Activated naive CD4-positive, alpha-beta T cell treated with anti-CD3 and anti-CD28 coated beads for 36 hours (primary cell): ENCODE results near the gene OTOP2. TPM values are rescaled to one million over a fixed set of nuclear protein-coding genes. Genes with fewer than 3 reads are reported as not detected.
"Not testable (repeated sequence)": the region's sequence is repeated elsewhere in the genome, so short reads cannot be mapped to it uniquely, and the experiment has no call there.

Experiments used
- CTCF ChIA-PET: fragments of 350-600 bp; sonication (Branson Sonifier 250); formaldehyde crosslinking; loops from one replicate; lab custom pipeline; 2021; ENCODE audit warnings: antibody characterized with exemption; lab: Charles Lee
- DNase-seq: peaks from one replicate; pipeline ENCODE4 v3.0.0-alpha.2; 2020
- H3K27ac Mint-ChIP-seq: one replicate; pipeline ENCODE4 v1.8.0; 2021; ENCODE audit warnings: mild to moderate bottlenecking, mixed read lengths
- H3K27me3 Mint-ChIP-seq: one replicate; pipeline ENCODE4 v1.8.0; 2021; ENCODE audit warnings: low read depth, mixed read lengths
- H3K36me3 Mint-ChIP-seq: one replicate; pipeline ENCODE4 v1.8.0; 2021; ENCODE audit warnings: low read depth, mixed read lengths
- H3K4me1 Mint-ChIP-seq: one replicate; pipeline ENCODE4 v1.8.0; 2021; ENCODE audit warnings: low read depth, mixed read lengths
- H3K4me3 Mint-ChIP-seq: one replicate; pipeline ENCODE4 v1.8.0; 2021; ENCODE audit warnings: mild to moderate bottlenecking, moderate library complexity, mixed read lengths
- H3K9me3 Mint-ChIP-seq: one replicate; pipeline ENCODE4 v1.8.0; 2021; ENCODE audit warnings: mixed read lengths
- intact Hi-C: fragments of 100-400 bp; cut with micrococcal nuclease; formaldehyde crosslinking; loops from one replicate; pipeline ENCODE4 v1.15.1; 2023
- total RNA-seq, 2 experiments: library from RNA; stranded (reverse); gene quantifications; one replicate each; pipeline ENCODE4 v1.2.3, GENCODE V29; 2021

OTOP2 gene
- total RNA-seq, 2 experiments from 2014 or later = not detected

- Mint-ChIP-seq H3K4me1 (no peaks in the 10 kb centered on the region), H3K36me3 (no peaks in the 10 kb centered on the region), H3K9me3 (no peaks in the 10 kb centered on the region), H3K27ac (no peak overlapping the region), H3K4me3 (no peak overlapping the region), H3K27me3 (no peaks in the 10 kb centered on the region)
- CTCF ChIA-PET = no interaction called here
- DNase-seq = no peak
- intact Hi-C loops = no loop called here
These were observed 19.2 kb upstream of the OTOP2 start for GRCh38 chr17:74904687-74905409.

GRCh38 chr17:74906214-74906793 lies 17.8 kb upstream of the OTOP2 start:
- H3K4me1 Mint-ChIP-seq, intact Hi-C loops, H3K36me3 Mint-ChIP-seq, DNase-seq, H3K27ac Mint-ChIP-seq, H3K9me3 Mint-ChIP-seq, H3K27me3 Mint-ChIP-seq, H3K4me3 Mint-ChIP-seq: not testable (repeated sequence)
- CTCF ChIA-PET = interaction anchor here (1.3 kb wide), 2 partner anchors 46 to 54 kb away, joined by 5 to 6 read pairs; no protein-coding TSS in a partner anchor

- Mint-ChIP-seq H3K4me3 (no peak overlapping the region), H3K36me3 (no peaks in the 10 kb centered on the region), H3K27ac (no peak overlapping the region), H3K4me1 (no peaks in the 10 kb centered on the region), H3K27me3 (no peaks in the 10 kb centered on the region), H3K9me3 (no peaks in the 10 kb centered on the region)
- CTCF ChIA-PET = interaction anchor here (0.6 to 1.3 kb wide), 2 partner anchors 54 to 110 kb away, joined by 4 to 6 read pairs; no protein-coding TSS in a partner anchor
- intact Hi-C loops = no loop called here
- no peak for DNase-seq
These were observed 17.1 kb upstream of the OTOP2 start for GRCh38 chr17:74907012-74907411.

- H3K27me3 Mint-ChIP-seq, DNase-seq, H3K36me3 Mint-ChIP-seq, H3K4me1 Mint-ChIP-seq, H3K27ac Mint-ChIP-seq, CTCF ChIA-PET, intact Hi-C loops, H3K4me3 Mint-ChIP-seq, H3K9me3 Mint-ChIP-seq: not testable (repeated sequence)
These were observed 15.0 kb upstream of the OTOP2 start for GRCh38 chr17:74909097-74909496.

- H3K27me3 Mint-ChIP-seq, H3K27ac Mint-ChIP-seq, H3K4me1 Mint-ChIP-seq, DNase-seq, CTCF ChIA-PET, H3K4me3 Mint-ChIP-seq, intact Hi-C loops, H3K9me3 Mint-ChIP-seq, H3K36me3 Mint-ChIP-seq: not testable (repeated sequence)
These were observed 12.7 kb upstream of the OTOP2 start for GRCh38 chr17:74911423-74911822.

- H3K27ac Mint-ChIP-seq = no peak overlapping the region
- H3K4me3 Mint-ChIP-seq = no peak overlapping the region
- H3K9me3 Mint-ChIP-seq = no peaks in the 10 kb centered on the region
- peaks cover 8% of the 10 kb centered on the region for H3K27me3 Mint-ChIP-seq
- CTCF ChIA-PET = interaction anchor here (0.6 kb wide), 1 partner anchor 141 kb away, joined by 3 read pairs; no protein-coding TSS in a partner anchor
- intact Hi-C loops = no loop called here
- no peaks in the 10 kb centered on the region for H3K36me3 Mint-ChIP-seq
- no peak for DNase-seq
- no peaks in the 10 kb centered on the region for H3K4me1 Mint-ChIP-seq
These were observed 7.8 kb upstream of the OTOP2 start for GRCh38 chr17:74916136-74916850.

- Mint-ChIP-seq H3K9me3 (no peaks in the 10 kb centered on the region), H3K4me1 (no peaks in the 10 kb centered on the region), H3K36me3 (no peaks in the 10 kb centered on the region), H3K27me3 (peaks cover 12% of the 10 kb centered on the region), H3K27ac (no peak overlapping the region), H3K4me3 (no peak overlapping the region)
- no peak for DNase-seq
- CTCF ChIA-PET = interaction anchor here (0.6 kb wide), 1 partner anchor 140 kb away, joined by 3 read pairs; no protein-coding TSS in a partner anchor
- intact Hi-C loops = no loop called here
These were observed 7.2 kb upstream of the OTOP2 start for GRCh38 chr17:74916851-74917199.

- CTCF ChIA-PET = no interaction called here
These were observed 6.6 kb upstream of the OTOP2 start for GRCh38 chr17:74917430-74917829.

GRCh38 chr17:74918906-74919305 lies 5.2 kb upstream of the OTOP2 start:
- CTCF ChIA-PET = interaction anchor here (0.9 to 2.3 kb wide), 2 partner anchors 40 to 42 kb away, joined by 7 to 21 read pairs; no protein-coding TSS in a partner anchor
- no peak overlapping the region for H3K4me3 Mint-ChIP-seq
- no peak overlapping the region for H3K27ac Mint-ChIP-seq
- peaks cover 24% of the 10 kb centered on the region for H3K27me3 Mint-ChIP-seq
- DNase-seq = no peak
- no peaks in the 10 kb centered on the region for H3K9me3 Mint-ChIP-seq
- intact Hi-C loops = no loop called here
- H3K4me1 Mint-ChIP-seq = peaks cover 5% of the 10 kb centered on the region
- no peaks in the 10 kb centered on the region for H3K36me3 Mint-ChIP-seq

More at GRCh38 chr17:74917430-74917829, 6.6 kb upstream of the OTOP2 start:
- H3K36me3 Mint-ChIP-seq = no peaks in the 10 kb centered on the region
- intact Hi-C loops = no loop called here
- peaks cover under 1% of the 10 kb centered on the region for H3K4me1 Mint-ChIP-seq
- H3K9me3 Mint-ChIP-seq = no peaks in the 10 kb centered on the region
- no peak for DNase-seq
- H3K27me3 Mint-ChIP-seq = peaks cover 16% of the 10 kb centered on the region
- no peak overlapping the region for H3K4me3 Mint-ChIP-seq
- H3K27ac Mint-ChIP-seq = no peak overlapping the region

GRCh38 chr17:74919440-74920305 lies 4.4 kb upstream of the OTOP2 start:
- Mint-ChIP-seq H3K9me3 (no peaks in the 10 kb centered on the region), H3K27ac (no peak overlapping the region), H3K4me3 (no peak overlapping the region), H3K36me3 (no peaks in the 10 kb centered on the region), H3K4me1 (peaks cover 9% of the 10 kb centered on the region), H3K27me3 (peaks cover 29% of the 10 kb centered on the region)
- intact Hi-C loops = no loop called here
- CTCF ChIA-PET = interaction anchor here (0.9 to 2.3 kb wide), 3 partner anchors 39 to 41 kb away, joined by 3 to 21 read pairs (median 7); no protein-coding TSS in a partner anchor
- peak; percentile 36 for DNase-seq

GRCh38 chr17:74920306-74920620 lies 3.8 kb upstream of the OTOP2 start:
- CTCF ChIA-PET = interaction anchor here (1.1 to 2.3 kb wide), 2 partner anchors 38 to 40 kb away, joined by 3 to 21 read pairs; no protein-coding TSS in a partner anchor
- Mint-ChIP-seq H3K4me3 (no peak overlapping the region), H3K9me3 (no peaks in the 10 kb centered on the region), H3K27ac (no peak overlapping the region), H3K4me1 (peaks cover 9% of the 10 kb centered on the region), H3K27me3 (peaks cover 35% of the 10 kb centered on the region), H3K36me3 (no peaks in the 10 kb centered on the region)
- intact Hi-C loops = no loop called here
- no peak for DNase-seq

GRCh38 chr17:74920642-74921025 lies 3.4 kb upstream of the OTOP2 start:
- no peak overlapping the region for H3K4me3 Mint-ChIP-seq
- peaks cover 38% of the 10 kb centered on the region for H3K27me3 Mint-ChIP-seq
- no peaks in the 10 kb centered on the region for H3K9me3 Mint-ChIP-seq
- CTCF ChIA-PET = interaction anchor here (1.1 to 4.4 kb wide), 3 partner anchors 40 to 281 kb away, joined by 3 to 30 read pairs (median 3); no protein-coding TSS in a partner anchor
- no peaks in the 10 kb centered on the region for H3K36me3 Mint-ChIP-seq
- H3K4me1 Mint-ChIP-seq = peaks cover 9% of the 10 kb centered on the region
- H3K27ac Mint-ChIP-seq = no peak overlapping the region
- no peak for DNase-seq
- intact Hi-C loops = no loop called here
